ENCODE results near the gene SETD9. TPM values are rescaled to one million over a fixed set of nuclear protein-coding genes. Genes with fewer than 3 reads are reported as not detected.

SETD9 gene, protein sequence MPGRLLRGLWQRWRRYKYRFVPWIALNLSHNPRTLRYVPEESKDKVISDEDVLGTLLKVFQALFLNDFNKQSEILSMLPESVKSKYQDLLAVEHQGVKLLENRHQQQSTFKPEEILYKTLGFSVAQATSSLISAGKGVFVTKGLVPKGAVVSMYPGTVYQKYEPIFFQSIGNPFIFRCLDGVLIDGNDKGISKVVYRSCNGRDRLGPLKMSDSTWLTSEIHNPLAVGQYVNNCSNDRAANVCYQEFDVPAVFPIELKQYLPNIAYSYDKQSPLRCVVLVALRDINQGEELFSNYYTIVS
- 9.7 and 11.1 TPM in 2 replicates for total RNA-seq

DNA sequence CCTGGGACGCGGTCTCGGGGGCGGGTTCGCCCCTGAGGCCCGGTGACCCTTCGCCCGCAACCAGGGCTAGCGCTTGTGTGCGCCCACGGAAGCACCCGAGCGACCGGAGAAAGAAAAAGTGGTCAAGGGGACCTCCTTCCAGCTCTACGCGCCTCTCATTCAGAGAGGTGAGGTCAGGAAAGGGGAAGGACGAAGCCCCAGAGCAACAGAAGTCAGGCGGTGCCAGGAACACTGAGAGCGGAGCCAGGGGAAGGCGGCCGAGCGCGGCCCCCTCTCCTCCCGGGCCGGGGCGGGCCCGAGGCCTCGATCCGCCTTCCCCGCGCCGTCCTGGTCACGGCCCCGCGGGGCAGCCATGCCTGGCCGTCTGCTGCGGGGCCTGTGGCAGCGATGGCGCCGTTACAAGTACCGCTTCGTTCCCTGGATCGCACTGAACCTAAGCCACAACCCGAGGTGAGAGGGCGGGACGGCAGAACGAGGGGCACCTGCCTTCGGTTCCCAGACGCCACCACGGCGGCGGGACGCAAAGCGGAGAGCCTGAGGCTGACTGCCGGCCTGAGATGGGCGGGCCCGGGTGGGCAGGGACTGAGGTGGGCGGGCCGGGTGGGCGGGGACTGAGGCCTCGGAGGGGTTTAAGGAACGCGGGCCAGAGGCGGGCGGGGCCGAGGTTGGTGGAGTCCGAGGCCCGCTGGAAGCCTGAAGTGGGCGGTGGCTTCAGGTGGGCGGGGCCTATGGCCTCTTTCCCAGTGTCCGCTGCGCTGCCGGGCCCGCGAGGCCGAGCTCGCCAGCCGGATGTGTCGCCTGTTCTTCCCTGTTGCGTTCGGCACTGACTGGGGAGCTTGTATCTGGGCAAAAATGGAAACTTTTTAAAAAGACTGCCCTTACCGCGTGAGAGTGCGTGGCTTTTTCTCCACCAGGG is at the start of gene SETD9:
TSS of gene SETD9 (plus strand) at position 303 of the 916 bp plus-strand sequence. CDS start at position 353, 50 bp downstream.
- intact Hi-C loops (cut with micrococcal nuclease) = loop anchor here (1.0 to 5.0 kb wide), 8 partner anchors 8 to 1551 kb away; partner anchors contain the start of genes MAP3K1, MIER3 and PLK2

DNA sequence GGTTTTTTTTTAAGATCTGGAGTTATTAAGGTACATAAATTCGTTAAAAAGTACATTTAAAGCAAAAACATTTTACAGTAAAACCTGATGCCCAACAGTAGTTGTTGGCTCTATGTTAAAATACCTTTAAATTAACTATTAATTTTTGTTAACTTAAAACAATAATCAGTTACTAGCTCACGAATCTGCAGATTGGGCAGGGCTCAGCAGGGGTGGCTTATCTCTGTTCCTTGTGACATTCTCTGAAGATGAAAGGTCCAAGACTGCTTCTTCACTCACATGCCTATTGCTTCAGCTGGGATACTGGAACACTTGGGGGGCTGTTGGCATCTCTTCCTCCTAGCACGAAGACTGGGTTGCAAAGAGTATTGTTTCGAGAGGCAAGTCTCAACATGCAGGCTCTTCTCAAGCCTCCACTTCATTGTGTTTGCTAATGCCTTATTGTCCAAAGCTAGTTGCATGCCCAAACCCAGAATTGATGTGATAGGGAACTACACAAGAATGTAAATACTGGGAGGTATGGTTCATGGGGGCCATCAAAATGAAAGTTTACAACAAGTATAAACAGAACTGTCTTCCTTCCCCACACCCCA is 47.4 kb upstream of the SETD9 start:
- intact Hi-C loops (cut with micrococcal nuclease) = no loop called here

DNA sequence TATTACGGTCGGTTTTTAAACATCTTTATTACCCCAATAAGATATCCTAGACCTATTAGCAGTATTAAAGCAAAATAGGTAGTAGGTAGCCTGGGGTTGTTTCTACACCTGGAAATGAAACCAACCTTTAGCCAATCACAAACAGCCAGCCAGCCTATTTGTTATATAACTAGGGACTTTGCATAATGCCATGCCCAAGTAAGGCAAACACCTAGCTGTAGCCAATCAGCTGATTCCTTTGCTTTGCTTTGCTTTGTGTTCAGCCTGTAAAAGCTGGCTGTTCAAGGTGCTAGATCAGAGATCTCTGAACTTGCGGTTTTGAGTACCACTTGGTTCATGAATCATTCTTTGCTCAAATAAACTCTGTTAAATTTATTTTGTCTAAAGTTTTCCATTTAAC is 46.5 kb upstream of the SETD9 start:
- intact Hi-C loops (cut with micrococcal nuclease) = no loop called here

DNA sequence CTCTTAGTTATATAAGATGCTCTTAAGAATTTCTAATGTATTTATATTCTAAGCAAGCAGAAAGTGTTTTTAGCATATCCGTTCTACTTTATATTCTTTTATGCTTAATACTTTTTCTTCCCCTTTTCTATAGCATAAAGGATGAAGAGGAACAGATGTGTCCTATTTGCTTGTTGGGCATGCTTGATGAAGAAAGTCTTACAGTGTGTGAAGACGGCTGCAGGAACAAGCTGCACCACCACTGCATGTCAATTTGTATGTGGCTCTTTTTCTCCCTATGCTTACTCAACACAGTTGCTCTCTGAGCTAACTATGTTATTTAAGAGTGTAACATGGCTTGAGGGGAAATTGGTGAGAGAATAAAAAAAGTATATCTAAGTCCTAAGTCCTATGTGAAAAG is 37.6 kb upstream of the SETD9 start:
- intact Hi-C loops (cut with micrococcal nuclease) = no loop called here

DNA sequence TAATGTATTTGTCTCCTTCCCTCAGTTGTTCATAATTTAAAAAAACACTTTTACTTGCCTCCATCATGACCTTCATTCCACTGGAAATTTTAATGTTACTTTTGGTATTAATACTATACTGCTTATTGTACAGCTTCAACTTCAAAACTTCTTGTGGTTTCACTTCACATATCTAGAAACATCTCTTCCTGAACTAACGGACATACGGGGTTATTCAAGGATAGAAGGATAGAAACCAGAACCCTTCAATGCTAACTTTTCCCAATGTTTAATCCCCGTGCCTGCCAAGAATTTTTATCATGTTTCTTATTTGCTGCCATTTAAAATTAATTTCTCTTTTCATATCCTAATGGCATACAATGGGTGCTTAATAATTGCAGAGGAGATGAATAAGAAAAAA is 36.3 kb upstream of the SETD9 start:
- intact Hi-C loops (cut with micrococcal nuclease) = no loop called here

DNA sequence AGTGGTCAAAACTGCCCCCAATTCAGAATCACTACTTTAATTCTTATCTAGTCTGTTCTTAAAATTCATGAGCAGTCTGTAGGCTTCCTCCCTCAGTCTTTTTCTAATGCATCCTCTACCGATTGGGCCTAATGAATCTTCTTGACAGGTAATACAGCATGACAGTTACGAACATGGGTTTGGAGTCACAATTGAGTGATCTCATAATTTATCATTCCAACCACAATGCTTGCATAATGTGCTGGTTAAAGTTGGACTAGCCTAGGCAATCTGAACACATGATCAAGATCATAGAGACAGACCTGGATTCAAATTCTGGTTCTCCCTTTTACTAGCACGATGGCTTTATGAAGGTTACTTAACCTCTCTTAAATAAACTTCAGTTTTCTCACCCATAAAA is 33.1 kb upstream of the SETD9 start:
- intact Hi-C loops (cut with micrococcal nuclease) = no loop called here

DNA sequence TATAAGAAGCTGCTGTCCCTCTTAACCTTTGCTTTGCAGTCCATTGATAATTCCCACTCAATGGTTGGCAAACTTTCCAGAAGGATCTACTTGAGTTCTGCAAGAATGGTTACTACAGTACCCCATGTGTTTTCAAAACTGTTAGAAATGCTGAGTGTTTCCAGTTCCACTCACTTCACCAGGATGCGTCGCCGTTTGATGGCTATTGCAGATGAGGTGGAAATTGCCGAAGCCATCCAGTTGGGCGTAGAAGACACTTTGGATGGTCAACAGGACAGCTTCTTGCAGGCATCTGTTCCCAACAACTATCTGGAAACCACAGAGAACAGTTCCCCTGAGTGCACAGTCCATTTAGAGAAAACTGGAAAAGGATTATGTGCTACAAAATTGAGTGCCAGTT is 27.8 kb upstream of the SETD9 start:
- intact Hi-C loops (cut with micrococcal nuclease) = no loop called here

DNA sequence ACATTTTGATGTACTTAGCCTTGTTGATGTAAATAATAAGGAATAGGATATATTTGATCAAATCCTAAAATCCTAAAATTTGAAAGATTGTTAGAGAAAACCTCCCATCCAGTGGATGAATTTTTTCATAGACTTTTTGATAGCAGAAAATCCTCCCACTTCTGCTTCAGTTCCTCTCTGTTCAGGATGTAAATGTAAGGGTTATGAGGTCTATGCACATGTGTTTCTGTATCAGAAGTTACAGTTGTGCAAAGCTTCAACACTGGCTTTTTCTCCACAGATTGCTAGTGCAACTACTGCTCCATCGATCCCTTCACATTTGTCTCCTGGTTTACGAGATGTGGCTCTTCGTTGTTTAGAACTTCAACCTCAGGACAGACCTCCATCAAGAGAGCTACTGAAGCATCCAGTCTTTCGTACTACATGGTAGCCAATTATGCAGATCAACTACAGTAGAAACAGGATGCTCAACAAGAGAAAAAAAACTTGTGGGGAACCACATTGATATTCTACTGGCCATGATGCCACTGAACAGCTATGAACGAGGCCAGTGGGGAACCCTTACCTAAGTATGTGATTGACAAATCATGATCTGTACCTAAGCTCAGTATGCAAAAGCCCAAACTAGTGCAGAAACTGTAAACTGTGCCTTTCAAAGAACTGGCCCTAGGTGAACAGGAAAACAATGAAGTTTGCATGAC is 16.0 kb upstream of the SETD9 start:
- intact Hi-C loops (cut with micrococcal nuclease) = no loop called here

DNA sequence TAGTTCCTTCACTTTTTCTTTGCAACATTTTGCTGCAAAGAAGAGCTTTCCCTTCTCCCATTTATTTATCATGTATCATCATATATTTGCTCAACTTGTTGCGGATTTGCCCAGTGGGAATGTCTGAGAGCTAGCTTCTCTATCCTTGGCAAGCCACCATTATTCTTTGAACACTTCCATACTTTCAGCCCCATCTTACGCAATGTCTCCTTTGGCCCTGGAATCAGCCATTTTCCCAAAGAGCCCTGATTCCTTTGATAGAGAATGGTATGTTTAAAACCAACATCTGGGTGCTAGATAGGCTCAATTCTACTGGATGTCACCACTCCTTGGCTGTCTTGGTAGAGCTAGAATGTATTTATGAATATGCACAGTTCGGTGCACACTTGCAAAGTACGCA is 12.6 kb upstream of the SETD9 start:
- intact Hi-C loops (cut with micrococcal nuclease) = no loop called here

DNA sequence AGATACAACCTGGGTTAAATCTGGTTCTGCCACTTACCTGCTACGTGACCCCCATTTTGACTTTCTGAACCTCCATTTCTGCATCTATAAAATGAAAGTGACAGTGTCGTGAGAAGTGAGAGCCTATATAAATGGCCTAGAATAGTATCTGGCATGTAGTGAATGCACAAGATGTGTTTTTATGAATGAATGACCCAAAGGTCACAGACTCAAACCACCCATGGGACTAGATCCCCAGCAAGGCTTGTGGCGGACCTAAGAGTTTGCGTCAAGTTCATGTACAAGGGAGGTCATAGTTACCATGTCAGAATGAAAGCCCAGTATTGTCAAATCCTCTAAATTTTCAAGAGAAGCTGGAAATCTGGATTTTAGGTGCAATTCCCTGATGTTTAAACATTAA is 11.2 kb upstream of the SETD9 start:
- intact Hi-C loops (cut with micrococcal nuclease) = no loop called here

DNA sequence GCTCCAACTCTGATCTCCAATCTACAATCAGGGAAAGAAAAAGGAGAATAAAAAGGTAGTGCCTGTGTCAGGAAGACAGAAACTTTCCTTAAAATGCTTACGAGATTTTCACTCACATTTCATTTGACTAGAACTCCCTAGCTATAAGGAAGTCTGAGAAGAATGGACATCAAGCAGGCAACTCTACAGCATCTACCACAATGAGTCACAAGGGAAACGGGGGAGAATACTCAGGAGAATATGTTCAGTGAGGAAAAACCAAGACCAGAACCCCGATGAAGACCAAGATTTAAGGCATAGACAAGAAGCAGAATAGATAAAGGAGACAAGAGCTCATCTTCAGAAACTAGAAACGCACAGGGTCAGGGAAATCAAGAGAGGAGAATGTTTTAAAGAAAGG is 9.0 kb upstream of the SETD9 start:
- intact Hi-C loops (cut with micrococcal nuclease) = loop anchor here (1.0 to 5.0 kb wide), 3 partner anchors 238 to 398 kb away; no protein-coding TSS in a partner anchor

DNA sequence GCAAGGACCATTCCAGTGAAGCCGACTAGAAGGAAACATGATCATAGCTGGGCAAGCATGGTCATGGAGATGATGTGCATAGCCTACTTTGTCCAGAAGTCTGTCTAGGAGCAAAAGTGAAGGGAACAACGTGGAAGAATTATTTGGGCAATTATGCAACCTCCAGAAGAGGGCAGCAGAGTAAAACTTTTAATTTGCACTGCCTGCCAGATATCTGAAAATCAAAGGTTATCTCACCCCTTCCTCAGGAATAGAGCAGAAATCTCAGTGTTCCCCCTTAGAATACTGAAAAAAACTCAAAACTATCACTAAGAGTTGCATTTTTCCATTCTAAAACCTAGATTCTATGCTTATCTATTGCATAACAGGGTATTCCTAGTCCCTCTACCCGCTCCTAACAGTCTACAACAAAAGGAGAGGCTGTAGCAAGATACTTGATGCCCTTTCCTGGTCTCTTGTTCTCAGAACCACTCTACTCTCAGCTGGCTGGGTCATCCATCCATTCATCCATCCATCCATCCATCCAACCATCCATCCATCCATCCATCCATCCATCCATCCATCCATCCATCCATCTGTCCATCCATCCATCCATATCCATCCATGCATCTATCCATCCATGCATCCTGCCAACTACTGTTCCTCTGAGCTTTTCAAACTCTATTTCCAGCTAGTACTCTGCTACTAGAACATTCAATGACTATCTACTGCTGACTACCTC is 8.4 kb upstream of the SETD9 start:
- intact Hi-C loops (cut with micrococcal nuclease) = loop anchor here (1.0 to 5.0 kb wide), 5 partner anchors 8 to 398 kb away; partner anchors contain the start of gene SETD9

DNA sequence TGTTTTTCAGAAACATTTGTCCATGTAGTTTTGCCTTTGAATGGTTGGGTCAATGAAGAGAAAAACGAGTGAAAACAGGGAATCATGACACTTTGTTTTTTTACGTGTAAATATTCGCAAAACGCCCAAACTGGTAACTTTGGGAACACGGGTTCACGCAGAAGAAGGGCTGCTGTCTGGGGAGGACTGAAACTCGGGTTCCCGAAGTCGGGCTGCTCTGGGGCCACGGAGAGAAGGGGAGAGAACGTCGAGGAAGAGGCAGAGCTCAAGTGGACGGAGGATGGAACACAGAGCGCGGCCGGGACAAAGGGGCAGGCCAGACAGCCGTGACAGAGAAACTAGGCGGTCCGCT is 478 bp upstream of the SETD9 start:
- intact Hi-C loops (cut with micrococcal nuclease) = loop anchor here (1.0 to 5.0 kb wide), 6 partner anchors 8 to 312 kb away; partner anchors contain the start of gene MAP3K1

DNA sequence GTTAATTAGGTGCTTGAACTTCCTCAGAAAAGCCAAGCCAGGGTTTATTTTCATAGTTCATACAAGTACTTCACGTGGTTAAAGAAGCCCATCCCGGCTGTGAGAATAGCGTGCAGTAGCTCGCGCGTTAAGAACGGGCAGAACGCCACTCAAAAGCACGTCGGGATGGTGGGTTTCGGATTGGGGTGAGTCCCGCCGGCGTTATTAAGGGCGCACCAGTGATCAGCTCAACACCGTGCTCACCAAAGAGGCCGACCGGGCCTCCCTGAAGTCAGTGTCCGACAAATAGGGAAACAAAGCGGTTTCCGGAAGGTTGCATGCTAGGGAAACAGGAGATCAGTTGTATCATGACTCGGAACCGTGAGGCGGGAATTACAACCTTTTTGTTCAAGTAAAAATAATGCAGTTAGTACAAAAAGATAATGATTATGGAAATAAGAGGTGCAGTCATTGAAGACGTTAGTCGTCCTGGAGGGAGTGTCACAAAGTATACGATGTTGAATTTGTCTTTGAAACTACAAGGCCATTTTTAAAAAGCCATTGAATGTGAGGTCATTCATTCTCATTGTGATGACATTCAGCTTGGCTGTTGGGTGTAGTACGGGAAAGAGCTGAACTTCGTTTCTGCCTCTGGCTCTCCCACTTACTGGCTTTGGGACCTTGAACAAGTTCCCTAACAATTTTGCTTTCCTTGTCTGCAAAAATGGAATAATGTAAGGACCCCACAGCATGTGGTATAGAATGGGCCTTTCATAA is 992 bp downstream of the SETD9 start:
- intact Hi-C loops (cut with micrococcal nuclease) = loop anchor here (1.0 to 2.0 kb wide), 2 partner anchors 42 to 1550 kb away; partner anchors contain the start of genes MIER3 and PLK2

DNA sequence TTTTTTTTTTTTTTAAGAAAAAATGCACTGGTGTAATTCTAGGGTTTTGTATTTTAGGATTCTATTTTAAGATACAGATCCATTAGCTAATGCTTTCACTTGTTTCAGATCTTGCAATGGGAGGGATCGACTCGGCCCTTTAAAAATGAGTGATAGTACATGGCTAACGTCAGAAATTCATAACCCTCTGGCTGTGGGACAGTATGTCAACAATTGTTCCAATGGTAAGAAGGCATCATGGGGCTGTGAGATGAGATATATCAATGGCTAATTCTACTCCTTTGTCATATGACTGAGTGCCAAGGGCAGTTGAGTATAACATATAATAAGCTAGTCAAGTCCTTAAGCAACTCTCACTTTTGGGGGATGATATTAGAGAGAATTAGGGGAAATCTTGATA is 4.4 kb downstream of the SETD9 start:
- intact Hi-C loops (cut with micrococcal nuclease) = no loop called here

DNA sequence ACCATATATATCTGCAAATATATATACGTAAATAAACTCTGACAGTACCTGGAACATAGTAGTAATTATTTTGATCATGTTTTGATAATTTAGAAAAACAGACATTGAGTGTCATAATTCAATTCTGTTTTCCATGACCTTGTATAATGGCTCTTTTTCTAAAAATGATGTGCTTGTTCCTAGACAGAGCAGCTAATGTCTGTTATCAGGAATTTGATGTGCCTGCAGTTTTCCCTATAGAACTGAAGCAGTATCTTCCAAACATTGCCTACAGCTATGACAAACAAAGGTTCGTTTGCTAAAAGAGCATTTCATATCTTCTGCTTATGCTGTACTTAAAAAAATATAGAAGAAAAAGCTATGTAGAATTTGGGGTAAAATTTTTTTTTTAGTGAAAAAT is 5.3 kb downstream of the SETD9 start:
- intact Hi-C loops (cut with micrococcal nuclease) = no loop called here

DNA sequence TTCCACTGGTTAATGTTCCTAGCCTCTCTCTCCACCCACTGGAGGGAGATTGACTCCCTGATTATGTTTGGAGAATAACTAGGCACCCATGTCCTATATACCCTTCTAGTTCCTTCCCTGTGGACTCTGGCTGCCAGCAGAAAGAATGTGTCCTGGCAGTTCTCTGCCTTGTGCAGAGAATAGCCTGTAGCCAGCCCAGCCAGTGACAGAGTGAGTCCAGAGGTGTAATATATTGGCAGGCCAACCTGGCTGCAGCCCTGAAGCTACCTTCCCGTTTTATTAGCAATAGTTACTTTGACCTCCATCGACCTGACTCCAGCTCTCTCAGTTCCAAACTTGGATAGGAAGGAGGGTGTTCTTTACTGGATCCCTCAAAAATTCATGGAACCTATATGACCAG is 8.1 kb downstream of the SETD9 start:
- intact Hi-C loops (cut with micrococcal nuclease) = no loop called here

DNA sequence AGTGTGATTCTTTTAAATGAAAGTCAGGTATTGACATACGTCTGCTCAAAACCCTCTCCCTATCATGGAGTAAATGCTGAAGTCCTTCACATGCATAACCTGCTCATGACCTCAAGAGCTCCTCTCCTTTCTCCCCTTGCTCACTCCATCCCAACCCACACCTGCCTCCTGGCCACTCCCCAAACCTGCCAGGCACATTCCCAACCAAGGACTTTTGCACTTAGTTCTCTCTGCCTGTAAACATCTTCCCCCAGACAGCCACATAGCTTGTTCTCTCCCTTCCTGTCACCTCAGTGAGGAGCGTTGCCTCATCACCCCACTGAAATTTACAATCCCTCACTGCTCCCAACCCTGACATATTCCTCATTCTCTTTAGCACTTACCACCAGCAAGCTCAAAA is 8.7 kb downstream of the SETD9 start:
- intact Hi-C loops (cut with micrococcal nuclease) = no loop called here

DNA sequence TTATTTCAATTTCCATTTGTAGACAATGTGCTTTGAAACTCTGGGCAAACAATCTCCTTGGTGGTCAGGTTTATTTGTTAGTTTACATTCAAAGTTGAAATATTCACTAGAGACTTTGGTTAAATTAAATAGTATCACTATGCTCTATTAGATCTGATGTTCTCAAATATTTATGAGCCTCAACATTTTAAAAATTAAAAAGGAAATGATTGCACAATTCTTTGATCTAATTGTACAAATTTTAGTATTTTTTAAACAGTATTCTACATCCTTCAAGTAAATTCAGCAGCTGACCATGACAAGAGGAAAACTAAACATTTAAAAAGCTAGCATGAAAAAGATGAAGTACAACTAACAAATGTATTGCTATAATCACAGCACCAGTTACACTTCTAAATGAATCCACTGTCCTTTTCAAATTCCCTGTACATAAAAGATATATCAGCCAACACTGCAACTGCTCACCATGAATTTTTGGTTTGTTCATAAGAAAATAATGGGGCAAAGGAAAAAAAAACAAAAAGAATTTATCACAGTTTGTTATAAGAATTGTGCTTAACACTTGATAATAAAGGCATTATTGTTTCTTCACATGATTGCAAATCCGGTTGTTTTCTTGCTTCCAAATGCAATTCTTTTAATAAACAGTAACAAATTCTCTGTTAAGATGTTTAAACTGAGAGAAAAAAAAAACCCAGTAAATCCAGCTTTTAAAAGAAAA is 10.7 kb downstream of the SETD9 start:
- intact Hi-C loops (cut with micrococcal nuclease) = no loop called here
